BJ (cell line): ENCODE measurements around the gene HSPB2. TPM values are rescaled to one million over a fixed set of nuclear protein-coding genes. Genes with fewer than 3 reads are reported as not detected.

Source experiments
- CTCF ChIA-PET: fragments of 350-600 bp; formaldehyde crosslinking; extraction: SDS; loops from one replicate; lab custom pipeline; 2021; ENCODE audit warnings: antibody characterized with exemption, inconsistent platforms; lab: Yijun Ruan, JAX
- POLR2A ChIA-PET: fragments of 300-600 bp; sonication (Branson Sonifier 250); formaldehyde crosslinking; extraction: SDS; loops from one replicate; lab custom pipeline; 2021; ENCODE audit warnings: antibody characterized with exemption; lab: Charles Lee
- DNase-seq: peaks from one replicate; pipeline ENCODE4 v3.0.0-alpha.2; 2011; ENCODE audit warnings: low read depth
- H3K27me3 ChIP-seq: 2 replicates; pipeline ENCODE4 v1.6.0; 2011; ENCODE audit warnings: low read length; ENCODE audit not compliant: control insufficient read depth, insufficient read depth
- H3K36me3 ChIP-seq: 2 replicates; pipeline ENCODE4 v1.5.1; 2011; ENCODE audit warnings: low read length; ENCODE audit not compliant: control insufficient read depth, insufficient read depth
- H3K4me3 ChIP-seq: 2 replicates; pipeline ENCODE4 v1.5.1; 2011; ENCODE audit warnings: low read depth, mild to moderate bottlenecking, control low read depth, low read length
- CTCF ChIP-seq: IDR thresholded peaks from 2 replicates; pipeline ENCODE4 v1.5.1; 2011; ENCODE audit warnings: low read depth, mild to moderate bottlenecking, control low read depth, inconsistent platforms, low read length, moderate library complexity; ENCODE audit not compliant: insufficient read depth
- polyA plus RNA-seq: library from polyadenylated mRNA; depleted of rRNA; stranded (reverse); fragments of >200 nt; gene quantifications from 2 replicates; pipeline ENCODE4 v1.2.3, GENCODE V29; 2011

HSPB2 gene
- polyA plus RNA-seq, 1 experiment: 4.0 TPM

- Histone ChIP-seq H3K4me3 (no peak overlapping the region), H3K36me3 (no peaks in the 10 kb centered on the region), H3K27me3 (no peaks in the 10 kb centered on the region)
- ChIA-PET CTCF (interaction anchor here (0.7 to 1.3 kb wide), 2 partner anchors 32 to 72 kb away, joined by 3 to 7 read pairs; no protein-coding TSS in a partner anchor), POLR2A (no interaction called here)
- no peak for TF ChIP-seq CTCF
- no peak for DNase-seq
These were observed 37.2 kb downstream of the HSPB2 start for GRCh38 chr11:111949519-111950426.

GRCh38 chr11:111951565-111951964 lies 39.0 kb downstream of the HSPB2 start:
- H3K27me3 ChIP-seq: no peaks in the 10 kb centered on the region
- TF ChIP-seq CTCF: no peak
- DNase-seq: no peak
- POLR2A ChIA-PET: no interaction called here
- no peak overlapping the region for H3K4me3 ChIP-seq
- CTCF ChIA-PET: no interaction called here
- H3K36me3 ChIP-seq: no peaks in the 10 kb centered on the region

- no peak for TF ChIP-seq CTCF
- no peaks in the 10 kb centered on the region for H3K27me3 ChIP-seq
- no peaks in the 10 kb centered on the region for H3K36me3 ChIP-seq
- POLR2A ChIA-PET: no interaction called here
- CTCF ChIA-PET: interaction anchor here (0.8 to 1.8 kb wide), 2 partner anchors 10 to 28 kb away, joined by 3 to 5 read pairs; no protein-coding TSS in a partner anchor
- no peak for DNase-seq
- H3K4me3 ChIP-seq: no peak overlapping the region
These were observed 41.6 kb downstream of the HSPB2 start for GRCh38 chr11:111954154-111954553.

- no peak for DNase-seq
- POLR2A ChIA-PET: no interaction called here
- no peak for TF ChIP-seq CTCF
- Histone ChIP-seq H3K4me3 (no peak overlapping the region), H3K27me3 (no peaks in the 10 kb centered on the region), H3K36me3 (no peaks in the 10 kb centered on the region)
- CTCF ChIA-PET: interaction anchor here (0.6 to 1.1 kb wide), 2 partner anchors 18 to 65 kb away, joined by 3 read pairs; no protein-coding TSS in a partner anchor
These were observed 45.3 kb downstream of the HSPB2 start for GRCh38 chr11:111957663-111958444.

- Histone ChIP-seq H3K27me3 (no peaks in the 10 kb centered on the region), H3K4me3 (no peak overlapping the region), H3K36me3 (no peaks in the 10 kb centered on the region)
- ChIA-PET CTCF (interaction anchor here (0.7 to 0.9 kb wide), 3 partner anchors 15 to 22 kb away, joined by 3 read pairs; no protein-coding TSS in a partner anchor), POLR2A (no interaction called here)
- no peak for TF ChIP-seq CTCF
- DNase-seq: no peak
These were observed 48.4 kb downstream of the HSPB2 start for GRCh38 chr11:111960916-111961315.
